ENCODE data around the gene ABHD18.

DNA sequence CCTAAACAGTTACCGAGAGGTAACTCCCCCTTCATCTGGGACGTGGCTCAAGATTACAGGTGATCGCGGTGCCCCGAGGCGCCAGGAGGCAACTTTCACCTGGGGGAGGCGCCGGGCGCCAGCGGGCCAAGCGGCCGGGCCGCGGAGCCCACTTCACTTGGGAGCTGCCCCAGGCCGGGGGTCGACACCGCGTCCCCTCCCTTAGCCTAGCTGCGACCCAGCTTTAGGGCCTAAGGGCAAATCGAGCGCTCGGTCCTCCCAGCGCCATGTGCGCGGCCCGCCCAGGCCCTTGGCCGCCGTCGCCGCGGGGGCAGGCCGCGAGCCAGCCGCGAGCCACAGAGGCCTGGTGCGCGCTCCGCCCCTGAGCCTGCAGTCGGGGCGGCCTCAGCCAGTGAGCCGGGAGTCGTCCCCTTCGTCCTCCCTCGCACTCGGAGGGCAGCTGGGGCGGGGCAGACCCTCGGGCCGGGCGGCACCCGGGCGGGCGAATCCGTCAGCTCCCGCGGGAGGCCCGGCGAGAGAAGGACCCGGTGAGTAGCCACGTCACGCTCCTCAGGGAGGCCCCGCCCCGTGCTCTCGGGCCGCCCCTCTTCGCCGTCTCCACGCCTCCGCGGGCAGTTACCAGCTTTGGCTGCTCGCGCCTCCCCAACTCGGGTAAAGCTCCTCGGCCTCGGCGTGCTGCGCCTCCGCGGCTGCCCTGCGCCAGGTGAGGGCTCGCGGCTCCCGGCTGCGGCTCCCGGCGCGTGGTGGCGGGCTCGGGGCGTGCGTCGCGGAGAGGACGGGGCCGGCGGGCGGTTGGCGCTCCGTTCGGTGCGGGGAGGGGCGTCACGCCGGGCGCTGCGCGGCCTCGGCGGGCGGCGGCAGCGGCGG lies 95.7 kb downstream of the ABHD18 start, which contains the start of gene LARP1B:
- TF ChIP-seq ZFP30 (CRISPR knock-in tag; IDR thresholded peaks at IDR 0.05) (no peak), OSR1 (CRISPR knock-in tag; IDR thresholded peaks at IDR 0.05) (no peak), ARNTL (CRISPR knock-in tag; IDR thresholded peaks at IDR 0.05; ENCODE audit: borderline replicate concordance, low read depth) (no peak), ZFP3 (CRISPR knock-in tag; IDR thresholded peaks at IDR 0.05) (peak; percentile 73; the same call in 1 of the 2 replicates)
- TF ChIP-seq, protein P1, sequence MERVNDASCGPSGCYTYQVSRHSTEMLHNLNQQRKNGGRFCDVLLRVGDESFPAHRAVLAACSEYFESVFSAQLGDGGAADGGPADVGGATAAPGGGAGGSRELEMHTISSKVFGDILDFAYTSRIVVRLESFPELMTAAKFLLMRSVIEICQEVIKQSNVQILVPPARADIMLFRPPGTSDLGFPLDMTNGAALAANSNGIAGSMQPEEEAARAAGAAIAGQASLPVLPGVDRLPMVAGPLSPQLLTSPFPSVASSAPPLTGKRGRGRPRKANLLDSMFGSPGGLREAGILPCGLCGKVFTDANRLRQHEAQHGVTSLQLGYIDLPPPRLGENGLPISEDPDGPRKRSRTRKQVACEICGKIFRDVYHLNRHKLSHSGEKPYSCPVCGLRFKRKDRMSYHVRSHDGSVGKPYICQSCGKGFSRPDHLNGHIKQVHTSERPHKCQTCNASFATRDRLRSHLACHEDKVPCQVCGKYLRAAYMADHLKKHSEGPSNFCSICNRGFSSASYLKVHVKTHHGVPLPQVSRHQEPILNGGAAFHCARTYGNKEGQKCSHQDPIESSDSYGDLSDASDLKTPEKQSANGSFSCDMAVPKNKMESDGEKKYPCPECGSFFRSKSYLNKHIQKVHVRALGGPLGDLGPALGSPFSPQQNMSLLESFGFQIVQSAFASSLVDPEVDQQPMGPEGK (CRISPR knock-in tag; IDR thresholded peaks at IDR 0.05; ENCODE audit: borderline replicate concordance), result no peak
- TF ChIP-seq, protein P2, sequence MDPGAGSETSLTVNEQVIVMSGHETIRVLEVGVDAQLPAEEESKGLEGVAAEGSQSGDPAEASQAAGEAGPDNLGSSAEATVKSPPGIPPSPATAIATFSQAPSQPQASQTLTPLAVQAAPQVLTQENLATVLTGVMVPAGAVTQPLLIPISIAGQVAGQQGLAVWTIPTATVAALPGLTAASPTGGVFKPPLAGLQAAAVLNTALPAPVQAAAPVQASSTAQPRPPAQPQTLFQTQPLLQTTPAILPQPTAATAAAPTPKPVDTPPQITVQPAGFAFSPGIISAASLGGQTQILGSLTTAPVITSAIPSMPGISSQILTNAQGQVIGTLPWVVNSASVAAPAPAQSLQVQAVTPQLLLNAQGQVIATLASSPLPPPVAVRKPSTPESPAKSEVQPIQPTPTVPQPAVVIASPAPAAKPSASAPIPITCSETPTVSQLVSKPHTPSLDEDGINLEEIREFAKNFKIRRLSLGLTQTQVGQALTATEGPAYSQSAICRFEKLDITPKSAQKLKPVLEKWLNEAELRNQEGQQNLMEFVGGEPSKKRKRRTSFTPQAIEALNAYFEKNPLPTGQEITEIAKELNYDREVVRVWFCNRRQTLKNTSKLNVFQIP (CRISPR knock-in tag; IDR thresholded peaks at IDR 0.05; ENCODE audit: borderline replicate concordance, low read depth), result no peak
